Endometrial microvascular endothelial cells (primary cell): Measurements from ENCODE around the gene IRF2BPL. TPM values are rescaled to one million over a fixed set of nuclear protein-coding genes. Genes with fewer than 3 reads are reported as not detected.

Experiments
- in situ Hi-C: cut with HindIII; loops from 2 replicates; pipeline ENCODE4 v1.10.0; 2017; ENCODE audit warnings: low sequenced_read_pairs, low pct_unique_long_range_greater_than_20kb; ENCODE audit errors: inconsistent ontology term
- total RNA-seq: library from RNA; depleted of rRNA; stranded (reverse); fragments of >200 nt; gene quantifications from one replicate; pipeline ENCODE4 v1.2.3, GENCODE V29; 2015; ENCODE audit errors: inconsistent ontology term

The IRF2BPL gene
- total RNA-seq, 1 donor from 2014 or later, result 21.6 TPM

- in situ Hi-C loops, result no loop called here
Measured at GRCh38 chr14:77037938-77038568, 9.5 kb upstream of the IRF2BPL start.

GRCh38 chr14:77037215-77037937 lies 8.9 kb upstream of the IRF2BPL start:
- in situ Hi-C loops, result no loop called here

GRCh38 chr14:77036484-77037214 lies 8.1 kb upstream of the IRF2BPL start:
- in situ Hi-C loops, result no loop called here

GRCh38 chr14:77035267-77035666 lies 6.8 kb upstream of the IRF2BPL start:
- in situ Hi-C loops, result no loop called here

GRCh38 chr14:77033622-77034589 lies 5.4 kb upstream of the IRF2BPL start:
- in situ Hi-C loops, result no loop called here

- in situ Hi-C loops, result no loop called here
Measured at GRCh38 chr14:77032844-77033621, 4.5 kb upstream of the IRF2BPL start.

- in situ Hi-C loops, result no loop called here
Measured at GRCh38 chr14:77032491-77032843, 4.0 kb upstream of the IRF2BPL start.

GRCh38 chr14:77031759-77032490 lies 3.4 kb upstream of the IRF2BPL start:
- in situ Hi-C loops, result no loop called here

- in situ Hi-C loops, result no loop called here
Measured at GRCh38 chr14:77027538-77028383, 747 bp downstream of the IRF2BPL start.

GRCh38 chr14:77026930-77027537 lies 1.5 kb downstream of the IRF2BPL start:
- in situ Hi-C loops, result no loop called here

- in situ Hi-C loops, result no loop called here
Measured at GRCh38 chr14:77026166-77026929, 2.2 kb downstream of the IRF2BPL start.

GRCh38 chr14:77025744-77026165 lies 2.8 kb downstream of the IRF2BPL start:
- in situ Hi-C loops, result no loop called here

GRCh38 chr14:77024171-77024691 lies 4.3 kb downstream of the IRF2BPL start:
- in situ Hi-C loops, result no loop called here

- in situ Hi-C loops, result no loop called here
Measured at GRCh38 chr14:77023001-77023996, 5.2 kb downstream of the IRF2BPL start.
